Measurements from ENCODE around the gene GDPD3.

Gene GDPD3

DNA sequence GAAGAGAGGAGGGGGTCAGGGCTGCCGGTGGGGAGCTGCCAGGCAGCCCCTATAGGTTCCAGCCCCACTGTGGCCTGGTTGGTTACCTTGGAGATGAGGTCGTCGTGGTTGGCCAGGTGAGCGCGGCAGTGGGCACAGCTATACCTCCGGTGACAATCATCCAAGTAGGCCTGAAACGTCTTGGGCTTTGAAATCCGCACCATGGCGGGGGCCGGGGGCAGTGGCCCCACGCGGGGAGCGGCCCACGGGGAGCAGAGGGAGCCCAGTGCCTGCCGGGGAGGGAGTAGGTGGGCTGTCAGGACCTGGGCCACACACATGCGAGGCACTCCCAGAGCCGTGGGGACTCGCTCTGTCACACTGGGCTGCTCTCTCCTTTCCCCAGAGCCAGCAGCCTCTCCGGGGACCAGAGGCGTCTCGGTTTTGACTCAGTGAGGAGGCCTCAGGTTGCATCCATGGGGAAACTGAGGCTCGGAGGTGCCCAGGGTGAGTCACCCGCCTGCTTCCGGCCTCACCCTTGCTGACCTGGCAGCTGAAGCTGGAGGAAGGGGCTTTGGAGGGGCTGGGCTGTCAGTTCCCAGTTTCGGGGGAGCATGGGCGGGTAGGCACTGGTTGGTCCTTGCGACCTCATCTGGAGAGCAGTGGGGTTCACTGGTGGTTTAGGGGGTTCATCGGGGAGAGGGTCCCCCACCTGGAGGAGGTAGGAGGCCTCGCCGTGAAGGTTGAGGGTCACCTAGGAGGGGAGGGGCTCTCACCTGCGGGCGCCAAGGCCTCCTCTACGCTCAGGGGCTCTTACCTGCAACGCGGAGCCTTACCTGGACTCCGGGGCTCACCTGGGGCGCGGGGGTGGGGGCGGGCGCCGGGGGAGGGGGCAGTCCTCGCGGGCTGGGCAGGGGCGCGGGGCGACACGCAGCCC is 17.9 kb downstream of the GDPD3 start:
- DNase-seq (ENCODE audit: low spot score), result no peak

- DNase-seq (ENCODE audit: low spot score), result no peak
Observed at GRCh38 chr16:30094541-30095165, 18.7 kb downstream of the GDPD3 start.

DNA sequence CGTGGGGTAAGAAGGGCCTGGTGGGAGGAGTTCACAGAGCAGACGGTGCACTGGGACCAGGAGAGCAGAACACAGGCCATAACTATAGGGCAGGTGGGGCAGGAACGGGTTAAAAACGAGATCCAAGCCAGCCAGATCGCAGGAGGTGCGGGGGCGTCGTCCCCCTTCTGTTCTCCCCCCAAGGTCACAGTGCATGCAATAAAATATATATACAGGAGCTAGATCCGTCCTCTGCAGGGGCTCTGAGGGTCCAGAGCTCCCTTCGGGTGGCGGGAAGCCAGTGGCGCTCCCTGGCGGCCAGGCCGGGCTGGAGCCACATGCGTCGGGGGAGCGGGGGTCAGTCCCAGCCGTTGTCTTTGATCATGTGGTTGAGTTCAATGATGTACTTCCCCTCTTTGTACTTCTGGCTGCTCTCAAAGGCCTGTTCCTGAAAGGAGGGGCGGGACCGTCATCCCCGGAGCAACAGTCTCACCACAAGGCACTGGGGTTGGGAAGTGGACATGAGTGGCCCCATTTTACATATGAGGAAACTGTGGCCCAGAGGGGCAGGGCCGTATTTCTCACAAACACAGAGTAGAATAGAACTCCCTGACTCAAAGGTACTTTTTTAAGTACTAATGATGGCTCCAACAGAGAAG is 20.8 kb downstream of the GDPD3 start:
- DNase-seq (ENCODE audit: low spot score), result peak; percentile 51

- DNase-seq (ENCODE audit: low spot score), result peak; percentile 92
Observed at GRCh38 chr16:30091474-30092372, 21.6 kb downstream of the GDPD3 start, which contains the start of gene TBX6. TSS of gene TBX6 (minus strand) at chr16:30091924. CDS start at chr16:30091193, 731 bp downstream.

DNA sequence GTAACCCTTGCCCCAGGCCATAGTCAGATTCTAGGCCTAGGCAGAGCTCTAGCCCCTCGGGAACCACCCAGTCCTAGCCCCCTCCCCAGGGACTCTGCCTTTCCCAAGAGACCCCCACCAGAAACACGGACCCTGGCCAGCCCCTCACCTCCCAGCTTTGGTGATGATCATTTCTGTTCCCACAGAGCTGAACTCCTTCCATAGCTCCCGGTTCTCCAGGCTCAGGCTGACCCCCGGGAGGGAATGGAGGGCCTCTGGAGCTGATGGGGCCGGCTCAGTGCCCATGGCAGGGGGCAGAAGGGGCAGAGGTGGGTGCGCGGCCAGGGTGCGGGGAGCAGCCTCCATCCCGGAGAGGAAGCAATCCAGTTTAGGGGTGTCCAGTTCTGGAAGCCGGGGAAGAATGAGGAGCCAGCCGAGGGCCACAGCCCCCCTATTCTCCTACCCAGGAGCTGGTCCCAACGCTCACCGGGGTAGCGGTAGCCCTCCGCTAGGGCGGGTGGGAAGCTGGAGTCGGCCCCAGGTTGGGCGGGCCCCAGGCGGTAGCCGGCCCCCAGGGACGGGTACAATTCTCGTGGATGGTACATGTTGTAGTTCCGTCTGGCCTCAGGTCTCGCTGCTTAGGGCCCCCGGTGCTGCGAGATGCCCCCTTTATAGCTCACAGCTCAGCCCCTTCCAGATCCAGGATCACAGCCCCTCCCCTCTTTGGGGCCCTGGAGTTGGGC is 22.6 kb downstream of the GDPD3 start:
- DNase-seq (ENCODE audit: low spot score), result no peak

GRCh38 chr16:30088832-30089624 is 24.3 kb downstream of the GDPD3 start:
- no peak for DNase-seq (ENCODE audit: low spot score)

GRCh38 chr16:30088237-30088831 is 25.0 kb downstream of the GDPD3 start:
- no peak for DNase-seq (ENCODE audit: low spot score)

DNA sequence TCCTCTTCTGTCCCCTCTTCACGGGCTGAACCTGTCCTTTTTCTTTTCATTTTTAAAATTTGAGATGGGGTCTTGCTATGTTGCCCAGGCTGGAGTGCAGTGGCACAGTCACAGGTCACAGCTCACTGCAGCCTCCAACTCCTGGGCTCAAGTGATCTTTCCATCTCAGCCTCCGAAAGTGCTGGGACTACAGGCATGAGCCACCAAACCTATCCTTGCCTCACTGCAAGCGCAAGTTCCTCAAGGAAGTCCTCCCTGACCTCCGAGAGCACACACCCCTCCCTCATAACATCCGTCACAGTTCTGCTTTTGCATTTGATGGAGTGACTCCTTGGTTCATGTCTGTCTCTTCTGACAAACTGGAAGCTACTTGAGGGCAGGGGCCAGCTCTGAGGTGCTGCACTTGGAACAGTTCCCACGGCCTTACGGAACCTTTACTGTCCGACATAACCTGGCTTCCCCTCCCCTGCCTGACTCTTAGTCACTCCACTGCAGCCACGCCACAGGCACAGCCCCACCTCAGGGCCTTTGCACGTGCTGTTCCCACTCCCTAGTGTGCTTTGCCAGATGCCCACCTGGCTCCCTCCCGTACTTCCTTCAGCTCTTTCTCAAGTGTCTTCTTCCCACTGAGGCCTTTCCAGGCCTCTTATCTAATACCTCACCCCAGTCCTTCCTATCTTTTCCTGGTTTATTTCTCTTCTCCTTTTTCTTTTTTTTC is 26.0 kb downstream of the GDPD3 start:
- DNase-seq (ENCODE audit: low spot score), result no peak

- no peak for DNase-seq (ENCODE audit: low spot score)
Observed at GRCh38 chr16:30086291-30087140, 26.8 kb downstream of the GDPD3 start.

DNA sequence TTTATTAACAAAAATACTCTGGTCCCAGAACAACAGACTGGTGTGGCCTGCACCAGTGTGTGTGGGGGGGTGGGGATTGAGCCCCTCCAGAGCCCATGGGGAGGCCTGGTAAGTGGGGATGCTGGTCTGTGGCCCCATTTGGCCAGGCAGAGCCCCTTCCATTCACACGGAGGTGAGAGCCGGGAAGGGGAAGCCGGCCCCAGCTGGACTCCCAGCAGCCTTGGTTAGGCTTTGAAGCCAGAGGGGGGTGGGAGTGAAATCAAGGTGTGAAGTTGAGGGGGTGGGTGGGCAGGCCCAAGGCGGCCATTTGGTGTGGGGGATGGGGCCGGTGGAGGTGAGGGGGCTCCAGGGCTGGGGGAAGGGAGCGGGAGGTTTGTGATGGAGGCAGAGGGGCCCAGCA is 27.5 kb downstream of the GDPD3 start:
- no peak for DNase-seq (ENCODE audit: low spot score)

DNA sequence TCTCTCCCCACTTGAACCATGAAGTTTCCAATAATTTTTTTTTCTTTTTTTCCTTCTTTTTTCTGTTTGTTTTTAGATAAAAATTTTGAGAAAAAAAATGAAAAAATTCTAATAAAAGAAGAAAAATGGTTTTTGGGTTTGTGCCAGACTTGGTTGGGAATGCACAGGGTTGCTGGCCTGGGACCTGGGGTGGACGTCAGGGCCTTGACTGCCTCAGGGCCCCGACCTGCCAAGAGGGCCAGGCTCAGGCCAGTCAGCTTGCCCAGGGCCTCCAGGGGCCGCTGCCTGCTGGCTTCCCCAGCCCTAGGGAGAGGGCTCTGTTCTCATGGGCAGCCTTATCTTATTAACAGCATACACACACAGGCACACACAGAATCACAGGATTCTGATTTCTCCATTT is 28.1 kb downstream of the GDPD3 start:
- DNase-seq (ENCODE audit: low spot score), result no peak

DNA sequence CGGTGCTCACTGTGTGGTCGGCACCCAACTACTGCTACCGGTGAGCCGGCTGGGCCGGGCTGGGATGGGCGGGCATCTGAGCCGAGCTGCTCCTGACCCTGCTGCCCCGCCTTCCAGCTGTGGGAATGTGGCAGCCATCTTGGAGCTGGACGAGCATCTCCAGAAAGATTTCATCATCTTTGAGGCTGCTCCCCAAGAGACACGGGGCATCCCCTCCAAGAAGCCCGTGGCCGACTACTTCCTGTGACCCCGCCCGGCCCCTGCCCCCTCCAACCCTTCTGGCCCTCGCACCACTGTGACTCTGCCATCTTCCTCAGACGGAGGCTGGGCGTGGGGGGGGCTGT is 28.5 kb downstream of the GDPD3 start:
- DNase-seq (ENCODE audit: low spot score), result no peak

DNA sequence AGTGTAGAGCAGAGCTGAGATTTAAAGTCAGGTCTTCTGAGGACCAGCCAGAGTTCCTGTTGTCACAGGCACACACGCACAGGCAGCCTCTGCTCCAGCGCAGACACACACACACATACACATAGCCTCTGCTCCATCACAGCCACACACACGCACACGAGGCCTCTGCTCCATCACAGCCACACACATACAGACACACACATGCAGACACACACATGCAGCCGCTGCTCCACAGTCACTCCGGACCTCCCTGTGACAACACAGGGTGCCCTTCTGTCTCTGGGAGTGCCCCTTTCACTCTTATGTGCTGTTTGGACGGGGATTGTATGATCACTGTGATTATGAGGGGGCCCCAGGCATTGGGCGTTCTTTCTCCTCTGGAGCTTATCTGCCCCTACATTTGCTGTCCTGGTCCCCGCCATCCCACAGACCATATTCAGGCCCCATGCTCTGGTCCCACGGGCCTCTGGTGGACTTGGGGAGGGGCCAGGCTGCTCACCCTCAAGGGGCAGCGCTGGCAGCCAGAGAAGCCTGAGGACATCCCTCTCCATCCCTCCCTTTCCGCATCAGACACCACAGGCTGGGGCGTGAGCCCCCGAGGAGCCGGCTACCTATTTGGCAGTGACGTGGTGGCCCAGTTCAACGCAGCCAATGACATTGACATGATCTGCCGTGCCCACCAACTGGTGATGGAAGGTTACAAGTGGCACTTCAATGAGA is 29.1 kb downstream of the GDPD3 start:
- no peak for DNase-seq (ENCODE audit: low spot score)

DNA sequence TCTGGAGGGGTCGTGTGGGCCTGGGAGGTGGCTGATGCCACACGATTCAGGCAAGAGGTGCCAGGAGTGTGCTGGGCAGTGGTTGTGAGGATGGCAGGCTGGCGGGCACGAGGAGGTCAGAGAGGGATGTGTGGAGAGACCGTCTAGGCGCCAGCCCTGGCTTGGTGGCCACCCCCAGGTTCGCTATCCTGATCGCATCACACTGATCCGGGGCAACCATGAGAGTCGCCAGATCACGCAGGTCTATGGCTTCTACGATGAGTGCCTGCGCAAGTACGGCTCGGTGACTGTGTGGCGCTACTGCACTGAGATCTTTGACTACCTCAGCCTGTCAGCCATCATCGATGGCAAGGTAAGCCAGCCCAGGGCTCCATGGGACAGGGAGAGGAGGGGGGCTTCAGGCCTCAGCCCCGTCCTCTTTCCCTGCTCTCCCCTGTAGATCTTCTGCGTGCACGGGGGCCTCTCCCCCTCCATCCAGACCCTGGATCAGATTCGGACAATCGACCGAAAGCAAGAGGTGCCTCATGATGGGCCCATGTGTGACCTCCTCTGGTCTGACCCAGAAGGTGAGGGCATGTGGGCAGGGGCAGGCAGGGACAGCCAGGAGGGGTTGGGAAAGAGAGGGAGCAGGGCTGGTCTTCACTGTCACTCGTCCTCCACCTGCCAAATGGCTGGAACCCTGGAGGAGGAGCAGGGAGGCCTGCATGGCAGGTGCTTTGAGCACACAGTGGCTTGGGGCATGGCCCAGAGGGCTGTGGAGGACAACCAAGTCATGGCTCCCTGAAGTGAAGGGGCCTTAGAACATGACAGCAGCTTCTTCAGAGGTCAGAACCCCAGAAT is 29.9 kb downstream of the GDPD3 start:
- DNase-seq (ENCODE audit: low spot score), result no peak

DNA sequence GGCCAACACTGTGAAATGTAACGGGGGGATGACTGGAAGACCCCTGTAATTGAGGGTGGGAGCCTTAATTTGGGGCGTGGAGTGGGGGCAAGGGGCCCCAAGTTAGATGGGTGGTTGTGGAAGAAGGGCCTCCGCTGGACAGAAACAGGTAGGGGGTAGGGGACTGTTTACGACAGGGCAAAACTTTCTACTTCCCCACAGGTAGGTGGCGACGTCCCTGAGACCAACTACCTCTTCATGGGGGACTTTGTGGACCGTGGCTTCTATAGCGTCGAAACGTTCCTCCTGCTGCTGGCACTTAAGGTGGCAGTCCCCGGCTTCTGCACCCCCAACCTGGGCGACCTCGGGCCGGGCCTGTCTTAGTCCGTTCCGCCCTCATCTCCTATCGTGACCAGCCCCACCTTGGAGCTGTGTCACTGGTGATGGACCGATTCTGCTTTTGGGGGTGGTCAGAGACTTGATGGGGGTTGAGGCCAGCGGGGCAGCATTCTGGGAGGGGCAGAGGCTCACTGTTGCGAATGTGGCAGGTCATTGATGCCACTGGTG is 30.7 kb downstream of the GDPD3 start:
- DNase-seq (ENCODE audit: low spot score), result no peak

DNA sequence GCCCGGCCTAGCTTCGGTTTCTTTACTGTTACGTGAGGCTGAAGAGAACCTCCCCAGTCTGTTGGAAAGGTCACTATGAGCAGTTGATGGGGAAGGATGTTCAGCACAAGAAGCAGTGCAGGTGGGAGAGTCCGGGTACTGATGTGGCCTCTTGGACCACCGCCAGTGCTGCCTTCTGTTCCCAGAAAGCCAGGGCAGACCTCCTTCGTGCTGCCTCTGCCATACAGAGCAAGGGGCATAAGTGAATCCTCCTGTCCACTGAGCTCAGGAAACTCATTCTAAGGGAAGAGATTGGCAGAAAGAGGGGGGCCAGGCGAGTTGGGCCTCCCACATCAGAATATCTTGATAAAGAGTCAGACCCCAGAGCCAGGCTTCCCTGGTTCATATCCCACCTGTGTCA is 33.9 kb downstream of the GDPD3 start:
- no peak for DNase-seq (ENCODE audit: low spot score)

GRCh38 chr16:30078744-30079143 is 34.6 kb downstream of the GDPD3 start:
- no peak for DNase-seq (ENCODE audit: low spot score)

Measured in CD4-positive, alpha-beta T cell treated with Interleukin-6 at 100 ng/mL for 8 hours (primary cell).